ENCODE results near the gene NTM. TPM values are rescaled to one million over a fixed set of nuclear protein-coding genes. Genes with fewer than 3 reads are reported as not detected.

The NTM gene
- total and polyA plus RNA-seq, 10 donors: 0.13 to 1.6 (median 0.67) TPM

- Histone ChIP-seq H3K27me3 (replicated peaks in 1 of 7) (peaks cover 0 to 88% (median 6%) of the 10 kb centered on the region in 7 donors), H3K4me3 (no peak overlapping the region), H3K36me3 (no peaks in the 10 kb centered on the region), H3K27ac (no peak overlapping the region), H3K4me1 (peaks cover 0 to 17% (median 5%) of the 10 kb centered on the region in 6 donors), H3K9me3 (peaks cover 0 to 2% (median 0%) of the 10 kb centered on the region in 8 donors)
- no peak for DNase-seq
- TF ChIP-seq CTCF (IDR thresholded peaks at IDR 0.05 in 8 of 11, conservative IDR thresholded peaks at IDR 0.05 in 3 of 11): no peak
- TF ChIP-seq POLR2A (IDR thresholded peaks at IDR 0.05): no peak
- TF ChIP-seq POLR2AphosphoS5 (IDR thresholded peaks at IDR 0.05): no peak
- 84 to 92% (median 87%) methylated on average over 10 to 18 of the region's 18 CpGs for WGBS, 5 donors
- intact Hi-C loops (cut with DNase I; ENCODE audit: low total_unique reads): loop anchor here (10.0 kb wide), 1 partner anchor 1374 kb away; no protein-coding TSS in a partner anchor
These were observed 320.4 kb downstream of the NTM start for GRCh38 chr11:131690776-131691175.

- 43 to 53% (median 51%) methylated on average over 48 to 65 of the region's 65 CpGs for WGBS, 5 donors
- Histone ChIP-seq H3K36me3 (no peaks in the 10 kb centered on the region), H3K27ac (no peak overlapping the region), H3K27me3 (replicated peaks in 1 of 7) (peaks cover 0 to 90% (median 6%) of the 10 kb centered on the region in 7 donors), H3K4me3 (no peak overlapping the region), H3K4me1 (peaks cover 0 to 17% (median 5%) of the 10 kb centered on the region in 6 donors), H3K9me3 (peaks cover 0 to 2% (median 0%) of the 10 kb centered on the region in 8 donors)
- TF ChIP-seq POLR2A (IDR thresholded peaks at IDR 0.05) (no peak), POLR2AphosphoS5 (IDR thresholded peaks at IDR 0.05) (no peak), CTCF (IDR thresholded peaks at IDR 0.05 in 8 of 11, conservative IDR thresholded peaks at IDR 0.05 in 3 of 11) (peak in 7 of 11 experiments; percentile 5 to 55 (median 45))
- DNase-seq: no peak
- intact Hi-C loops (cut with DNase I; ENCODE audit: low total_unique reads): loop anchor here (10.0 kb wide), 1 partner anchor 1373 kb away; no protein-coding TSS in a partner anchor
These were observed 321.0 kb downstream of the NTM start for GRCh38 chr11:131691181-131692041.

- H3K9me3 ChIP-seq: peaks cover 0 to 2% (median 0%) of the 10 kb centered on the region in 8 donors
- no peaks in the 10 kb centered on the region for H3K36me3 ChIP-seq
- TF ChIP-seq POLR2A (IDR thresholded peaks at IDR 0.05) (no peak), CTCF (IDR thresholded peaks at IDR 0.05 in 8 of 11, conservative IDR thresholded peaks at IDR 0.05 in 3 of 11) (no peak)
- peaks cover 0 to 17% (median 5%) of the 10 kb centered on the region in 6 donors for H3K4me1 ChIP-seq
- intact Hi-C loops (cut with DNase I; ENCODE audit: low total_unique reads): loop anchor here (10.0 kb wide), 1 partner anchor 1373 kb away; no protein-coding TSS in a partner anchor
- no peak overlapping the region for H3K27ac ChIP-seq
- peaks cover 0 to 94% (median 6%) of the 10 kb centered on the region in 7 donors for H3K27me3 ChIP-seq (replicated peaks in 1 of 7)
- no peak overlapping the region for H3K4me3 ChIP-seq
- no peak for DNase-seq
These were observed 321.7 kb downstream of the NTM start for GRCh38 chr11:131692151-131692550.

GRCh38 chr11:131692961-131693360, 322.5 kb downstream of the NTM start:
- intact Hi-C loops (cut with DNase I; ENCODE audit: low total_unique reads): loop anchor here (10.0 kb wide), 1 partner anchor 1372 kb away; no protein-coding TSS in a partner anchor
- peaks cover 0 to 92% (median 6%) of the 10 kb centered on the region in 7 donors for H3K27me3 ChIP-seq (replicated peaks in 1 of 7)
- WGBS, 5 donors: 50 to 71% (median 58%) methylated on average over 1 of the region's 1 CpG
- no peak for DNase-seq
- H3K27ac ChIP-seq: no peak overlapping the region
- TF ChIP-seq CTCF (IDR thresholded peaks at IDR 0.05 in 8 of 11, conservative IDR thresholded peaks at IDR 0.05 in 3 of 11): no peak
- TF ChIP-seq POLR2AphosphoS5 (IDR thresholded peaks at IDR 0.05): no peak
- TF ChIP-seq POLR2A (IDR thresholded peaks at IDR 0.05): no peak
- no peaks in the 10 kb centered on the region for H3K36me3 ChIP-seq
- no peak overlapping the region for H3K4me3 ChIP-seq
- peaks cover 0 to 14% (median 4%) of the 10 kb centered on the region in 6 donors for H3K4me1 ChIP-seq
- peaks cover 0 to 2% (median 0%) of the 10 kb centered on the region in 8 donors for H3K9me3 ChIP-seq

Data from spleen (tissue), 11 donors.